Neuron (in vitro differentiated cells): ENCODE measurements around the gene TECPR2.
"Not testable (repeated sequence)": the region's sequence is repeated elsewhere in the genome, so short reads cannot be mapped to it uniquely, and the experiment has no call there.

Experiments used
- H2AFZ ChIP-seq: one replicate; pipeline ENCODE4 v1.6.1; 2013; ENCODE audit warnings: low read depth, mild to moderate bottlenecking, inconsistent platforms, low read length, moderate library complexity
- H3K27me3 ChIP-seq: one replicate; pipeline ENCODE4 v1.6.1; 2013; ENCODE audit warnings: low read length; ENCODE audit not compliant: insufficient read depth
- H3K36me3 ChIP-seq: one replicate; pipeline ENCODE4 v1.6.1; 2013; ENCODE audit warnings: low read length; ENCODE audit not compliant: insufficient read depth
- H3K4me1 ChIP-seq: one replicate; pipeline ENCODE4 v1.6.1; 2013; ENCODE audit warnings: low read length; ENCODE audit not compliant: insufficient read depth
- H3K4me3 ChIP-seq: 2 replicates; pipeline ENCODE4 v1.5.1; 2013; ENCODE audit warnings: mild to moderate bottlenecking, low read length, moderate library complexity
- H3K9me3 ChIP-seq: one replicate; pipeline ENCODE4 v1.6.1; 2013; ENCODE audit warnings: low read length

Gene TECPR2

GRCh38 chr14:102541029-102541491, 178.3 kb downstream of the TECPR2 start:
- H3K9me3 ChIP-seq, H3K36me3 ChIP-seq, H2AFZ ChIP-seq, H3K4me3 ChIP-seq, H3K4me1 ChIP-seq: not testable (repeated sequence)
- H3K27me3 ChIP-seq: peaks cover 24% of the 10 kb centered on the region

- H3K36me3 ChIP-seq: no peaks in the 10 kb centered on the region
- H2AFZ ChIP-seq: no peak overlapping the region
- peaks cover 25% of the 10 kb centered on the region for H3K27me3 ChIP-seq
- H3K9me3 ChIP-seq: no peaks in the 10 kb centered on the region
- no peak overlapping the region for H3K4me3 ChIP-seq
- H3K4me1 ChIP-seq: peaks cover 4% of the 10 kb centered on the region
These were observed 179.0 kb downstream of the TECPR2 start for GRCh38 chr14:102541771-102542170.

GRCh38 chr14:102544046-102544746, 181.5 kb downstream of the TECPR2 start:
- Histone ChIP-seq H3K4me1 (peaks cover 4% of the 10 kb centered on the region), H3K36me3 (no peaks in the 10 kb centered on the region), H2AFZ (no peak overlapping the region), H3K9me3 (no peaks in the 10 kb centered on the region), H3K27me3 (peaks cover 29% of the 10 kb centered on the region), H3K4me3 (no peak overlapping the region)

GRCh38 chr14:102544747-102545460, 182.2 kb downstream of the TECPR2 start:
- peaks cover 4% of the 10 kb centered on the region for H3K4me1 ChIP-seq
- no peaks in the 10 kb centered on the region for H3K9me3 ChIP-seq
- no peak overlapping the region for H3K4me3 ChIP-seq
- no peaks in the 10 kb centered on the region for H3K36me3 ChIP-seq
- H3K27me3 ChIP-seq: peaks cover 29% of the 10 kb centered on the region
- H2AFZ ChIP-seq: no peak overlapping the region

GRCh38 chr14:102545461-102546265, 182.9 kb downstream of the TECPR2 start:
- H3K4me1 ChIP-seq: peaks cover 4% of the 10 kb centered on the region
- H2AFZ ChIP-seq: peak overlapping the region; percentile 23
- H3K36me3 ChIP-seq: no peaks in the 10 kb centered on the region
- peaks cover 29% of the 10 kb centered on the region for H3K27me3 ChIP-seq
- H3K9me3 ChIP-seq: no peaks in the 10 kb centered on the region
- H3K4me3 ChIP-seq: no peak overlapping the region

- peaks cover 4% of the 10 kb centered on the region for H3K4me1 ChIP-seq
- peaks cover 22% of the 10 kb centered on the region for H3K27me3 ChIP-seq
- no peaks in the 10 kb centered on the region for H3K9me3 ChIP-seq
- H3K36me3 ChIP-seq: no peaks in the 10 kb centered on the region
- no peak overlapping the region for H3K4me3 ChIP-seq
- no peak overlapping the region for H2AFZ ChIP-seq
These were observed 186.0 kb downstream of the TECPR2 start for GRCh38 chr14:102548616-102549240.

GRCh38 chr14:102550927-102551401, 188.2 kb downstream of the TECPR2 start:
- not testable (repeated sequence) for H3K4me3 ChIP-seq, H2AFZ ChIP-seq

More at GRCh38 chr14:102550927-102551401, 188.2 kb downstream of the TECPR2 start:
- H3K36me3 ChIP-seq, H3K4me1 ChIP-seq, H3K9me3 ChIP-seq, H3K27me3 ChIP-seq: not testable (repeated sequence)
